VCaP (cell line): ENCODE data around the gene SSRP1.

Experiments
- H3K27ac ChIP-seq: fragments of 450-650 bp; 2 replicates; pipeline ENCODE4 v1.5.1; 2017
- TF ChIP-seq, protein P1 (sequence below): fragments of 450-650 bp; conservative IDR thresholded peaks from 2 replicates; pipeline ENCODE4 v1.5.1; 2017; ENCODE audit warnings: mild to moderate bottlenecking, moderate library complexity

Gene SSRP1

DNA sequence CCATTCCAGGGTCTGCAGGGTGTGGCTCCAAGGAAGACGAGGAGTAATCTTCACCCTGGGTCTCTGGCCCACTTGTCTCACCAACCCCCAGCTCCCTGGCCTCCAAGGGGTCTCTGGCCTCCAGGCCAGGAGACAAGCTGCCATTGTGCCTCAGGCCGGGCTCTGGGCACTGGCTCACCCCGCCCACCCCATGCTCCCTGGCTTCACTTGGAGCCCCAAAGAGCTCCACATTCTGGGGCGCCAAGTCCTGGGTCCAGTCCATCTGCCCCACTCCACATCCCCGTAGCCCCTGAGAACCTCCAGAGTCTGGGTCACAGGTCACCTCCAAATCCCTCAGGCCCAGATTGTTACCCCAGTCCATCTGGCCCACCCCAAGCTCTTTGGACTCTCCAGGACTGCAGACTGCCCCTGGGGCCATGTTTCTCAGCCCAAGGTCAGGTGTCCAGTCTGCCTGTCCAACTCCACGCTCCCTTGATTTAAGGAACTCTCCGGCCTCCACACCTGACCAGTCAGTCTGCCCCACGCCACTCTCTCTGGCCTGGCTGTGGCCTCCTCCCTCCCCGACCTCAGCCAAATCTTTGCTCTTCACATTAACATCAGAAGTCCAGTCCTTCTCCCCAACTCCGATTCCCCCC, 27.1 kb downstream of the SSRP1 start:
- TF ChIP-seq, protein P1, sequence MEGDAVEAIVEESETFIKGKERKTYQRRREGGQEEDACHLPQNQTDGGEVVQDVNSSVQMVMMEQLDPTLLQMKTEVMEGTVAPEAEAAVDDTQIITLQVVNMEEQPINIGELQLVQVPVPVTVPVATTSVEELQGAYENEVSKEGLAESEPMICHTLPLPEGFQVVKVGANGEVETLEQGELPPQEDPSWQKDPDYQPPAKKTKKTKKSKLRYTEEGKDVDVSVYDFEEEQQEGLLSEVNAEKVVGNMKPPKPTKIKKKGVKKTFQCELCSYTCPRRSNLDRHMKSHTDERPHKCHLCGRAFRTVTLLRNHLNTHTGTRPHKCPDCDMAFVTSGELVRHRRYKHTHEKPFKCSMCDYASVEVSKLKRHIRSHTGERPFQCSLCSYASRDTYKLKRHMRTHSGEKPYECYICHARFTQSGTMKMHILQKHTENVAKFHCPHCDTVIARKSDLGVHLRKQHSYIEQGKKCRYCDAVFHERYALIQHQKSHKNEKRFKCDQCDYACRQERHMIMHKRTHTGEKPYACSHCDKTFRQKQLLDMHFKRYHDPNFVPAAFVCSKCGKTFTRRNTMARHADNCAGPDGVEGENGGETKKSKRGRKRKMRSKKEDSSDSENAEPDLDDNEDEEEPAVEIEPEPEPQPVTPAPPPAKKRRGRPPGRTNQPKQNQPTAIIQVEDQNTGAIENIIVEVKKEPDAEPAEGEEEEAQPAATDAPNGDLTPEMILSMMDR = no peak
- no peak overlapping the region for H3K27ac ChIP-seq

DNA sequence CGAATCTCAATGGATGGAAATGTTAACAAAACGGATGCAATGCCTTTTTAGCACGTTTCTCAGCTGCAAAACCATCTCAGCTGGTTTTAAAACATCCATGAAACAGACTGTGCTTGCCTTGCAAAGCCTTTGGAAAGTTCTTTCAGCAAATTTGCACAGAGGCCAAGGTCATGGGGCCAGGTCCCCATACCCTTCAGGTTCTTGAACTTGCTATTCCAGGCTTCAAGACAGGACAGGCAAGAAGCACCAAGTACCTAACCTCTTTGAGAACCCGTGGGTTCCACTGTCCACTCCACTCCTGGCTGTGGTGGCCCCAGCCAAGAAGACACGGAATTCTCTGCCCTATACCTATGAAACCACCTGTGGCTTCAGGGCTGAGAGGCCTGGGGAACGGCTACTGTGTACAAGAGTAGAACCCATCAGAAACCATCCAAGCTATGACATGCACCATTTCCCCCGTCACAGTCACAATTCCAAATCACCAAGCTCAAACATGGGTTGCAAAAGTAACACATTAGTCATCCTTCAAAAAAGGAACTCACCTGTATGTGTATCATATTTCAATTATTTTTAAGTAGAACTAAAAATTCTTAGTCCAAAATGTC, 27.9 kb downstream of the SSRP1 start:
- H3K27ac ChIP-seq = no peak overlapping the region
- TF ChIP-seq, protein P1 = no peak

DNA sequence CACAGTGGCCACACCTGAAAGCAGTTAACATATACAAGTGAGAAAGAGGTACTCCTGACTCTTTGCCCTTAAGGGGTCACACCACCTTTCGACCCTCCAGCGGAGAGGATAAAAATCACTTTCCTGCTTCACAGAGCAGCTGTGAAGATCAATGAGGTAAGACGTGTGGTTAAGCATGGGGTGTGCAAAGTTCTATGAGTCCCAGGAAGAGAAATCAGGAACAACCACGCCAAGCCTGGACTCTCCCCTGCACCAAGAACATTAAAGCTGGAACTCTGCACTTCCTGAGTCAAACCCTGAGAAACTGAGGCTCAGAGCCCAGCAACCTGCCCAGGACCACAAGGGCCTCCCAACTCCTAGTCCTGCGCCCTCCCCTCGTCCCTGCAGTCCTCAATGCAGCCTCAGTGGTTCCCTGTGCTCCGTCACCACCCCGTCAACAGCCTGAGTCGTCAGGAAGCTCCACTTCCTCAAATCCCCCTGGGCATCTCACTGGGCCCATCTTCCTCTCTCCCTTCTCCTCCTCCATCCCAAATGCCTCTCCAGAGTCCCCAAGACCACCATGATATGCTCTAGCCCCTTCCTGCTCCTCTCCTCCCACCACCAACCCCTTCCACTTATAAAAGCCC, 28.6 kb downstream of the SSRP1 start:
- no peak overlapping the region for H3K27ac ChIP-seq
- TF ChIP-seq, protein P1 = no peak

DNA sequence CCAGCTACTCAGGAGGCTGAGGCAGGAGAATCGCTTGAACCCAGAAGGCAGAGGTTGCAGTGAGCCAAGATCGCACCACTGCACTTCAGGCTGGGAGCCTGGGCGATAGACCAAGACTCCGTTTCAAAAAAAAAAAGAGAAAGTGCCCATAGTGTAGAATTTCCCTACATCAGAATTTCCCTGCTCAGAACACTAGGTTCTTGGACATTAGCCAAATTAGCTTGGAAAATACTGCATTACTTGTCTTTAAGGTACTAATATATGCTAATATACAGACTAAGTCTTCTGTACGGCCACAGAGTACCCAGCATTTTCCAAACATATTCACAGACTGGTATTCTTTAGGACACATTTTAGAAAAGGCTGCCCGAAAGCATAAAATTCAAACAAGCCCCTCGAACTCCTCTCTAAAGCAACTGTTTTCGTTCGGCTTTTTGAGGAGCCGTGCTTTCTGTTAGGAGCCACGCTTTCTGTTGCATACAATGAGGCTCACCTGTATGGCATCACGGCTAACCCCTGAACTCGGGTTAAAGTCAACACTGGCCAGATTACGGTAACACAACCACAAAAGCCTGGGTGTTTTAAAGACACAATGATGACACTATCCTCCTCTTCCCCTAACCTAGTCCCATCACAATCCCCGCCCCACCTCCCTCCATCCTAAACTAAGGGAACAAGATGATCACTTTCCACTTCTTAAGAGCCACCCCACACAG, 29.4 kb downstream of the SSRP1 start:
- H3K27ac ChIP-seq = no peak overlapping the region
- TF ChIP-seq, protein P1 = no peak

DNA sequence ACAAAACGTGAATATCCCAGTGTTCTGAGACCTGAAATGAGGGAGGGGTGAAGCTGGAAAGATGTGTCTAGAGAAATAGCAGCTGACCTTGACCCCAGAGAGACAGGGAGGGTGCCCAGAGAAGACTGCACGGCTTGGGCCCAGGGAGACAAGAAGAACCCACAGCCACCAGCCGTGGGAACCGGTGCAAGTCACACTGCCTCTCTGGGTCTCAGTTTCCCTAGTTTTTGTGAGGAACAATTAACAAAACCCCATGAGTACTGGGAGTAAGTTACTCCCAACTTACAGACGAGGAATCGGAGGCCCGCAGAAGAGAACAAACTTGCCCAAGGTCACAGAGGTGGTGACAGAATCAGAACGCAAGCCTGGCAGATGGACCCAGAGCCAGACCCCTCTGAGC, 30.2 kb downstream of the SSRP1 start:
- no peak overlapping the region for H3K27ac ChIP-seq
- TF ChIP-seq, protein P1 = no peak

DNA sequence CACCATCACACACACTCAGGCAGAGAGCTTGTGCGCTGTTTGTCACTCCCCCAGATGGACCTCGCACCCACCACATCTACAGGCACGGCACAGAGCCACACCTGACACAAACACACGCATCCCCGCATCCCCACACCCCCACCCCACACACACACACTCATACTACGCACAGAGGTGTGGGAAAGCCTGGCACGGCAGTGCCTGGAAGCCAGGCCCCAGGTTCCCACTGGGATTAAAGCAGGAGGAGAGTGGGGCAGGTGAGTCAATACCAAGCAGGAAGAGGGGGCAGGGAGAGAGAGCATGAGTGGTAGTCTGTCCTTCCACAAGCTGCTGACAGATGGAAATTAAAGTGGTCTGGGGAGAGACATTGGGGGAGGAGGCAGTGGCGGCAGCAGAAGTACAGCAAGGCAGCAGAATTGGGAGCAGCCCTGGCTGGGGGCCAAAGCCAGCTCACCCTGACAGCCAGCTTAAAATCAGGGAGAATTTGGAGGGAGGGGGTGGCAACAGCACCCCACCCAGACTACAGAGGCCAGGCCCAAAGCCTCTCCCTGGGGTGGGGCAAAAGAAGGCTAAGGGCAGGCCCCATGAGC, 31.6 kb downstream of the SSRP1 start:
- no peak overlapping the region for H3K27ac ChIP-seq
- TF ChIP-seq, protein P1 = no peak
